GM12891 (cell line): ENCODE data around the gene KRT6B.
"Not testable (repeated sequence)": the region's sequence is repeated elsewhere in the genome, so short reads cannot be mapped to it uniquely, and the experiment has no call there.

Source experiments
- DNase-seq: peaks from one replicate; pipeline ENCODE4 v3.0.0; 2011; ENCODE audit warnings: low spot score; ENCODE audit not compliant: insufficient read length
- FAIRE-seq: peaks from 2 replicates; lab custom pipeline; 2011; peaks lifted over from hg19 to GRCh38; lab: Jason Lieb, UNC
- PAX5 ChIP-seq: IDR thresholded peaks from 2 replicates; pipeline ENCODE4 v1.6.1; 2011; ENCODE audit warnings: low read length, moderate library complexity, mild to moderate bottlenecking; ENCODE audit not compliant: insufficient read depth, severe bottlenecking
- POLR2A ChIP-seq: IDR thresholded peaks from 2 replicates; pipeline ENCODE4 v1.6.1; 2011; ENCODE audit warnings: low read depth, low read length, control low read depth
- POLR2AphosphoS5 ChIP-seq: IDR thresholded peaks from 2 replicates; pipeline ENCODE4 v1.6.1; 2011; ENCODE audit warnings: low read depth, low read length, control low read depth
- POU2F2 ChIP-seq: IDR thresholded peaks from 2 replicates; pipeline ENCODE4 v1.6.1; 2011; ENCODE audit warnings: low read depth, mild to moderate bottlenecking, control low read depth, low read length, moderate library complexity
- SPI1 ChIP-seq: IDR thresholded peaks from 2 replicates; pipeline ENCODE4 v1.6.1; 2011; ENCODE audit warnings: low read depth, low read length, control low read depth
- TAF1 ChIP-seq: IDR thresholded peaks from 2 replicates; pipeline ENCODE4 v1.6.1; 2011; ENCODE audit warnings: low read depth, low read length, control low read depth

The KRT6B gene

DNA sequence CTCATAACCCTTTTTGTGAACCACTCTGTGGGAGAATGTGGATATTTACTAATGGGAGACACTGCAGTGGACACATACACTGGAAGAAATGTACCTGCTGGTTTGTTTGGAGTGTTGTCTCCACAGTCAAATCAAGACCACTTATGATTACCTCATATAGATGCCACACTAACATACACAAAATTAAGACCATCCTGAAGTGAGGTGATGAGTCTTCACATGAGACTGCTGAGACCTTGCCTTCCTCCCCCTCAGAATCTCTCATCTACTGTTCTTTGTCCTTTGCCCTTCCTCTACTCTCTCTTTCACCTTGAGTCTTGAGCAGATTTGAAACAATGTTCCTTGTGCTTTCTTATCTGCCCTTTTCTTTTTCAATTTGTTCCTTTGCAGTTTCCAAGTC, 36.8 kb upstream of the KRT6B start:
- FAIRE-seq (no peak), DNase-seq (no peak)
- TF ChIP-seq POU2F2 (no peak), POLR2AphosphoS5 (no peak), PAX5 (no peak), POLR2A (no peak), SPI1 (no peak), TAF1 (no peak)

DNA sequence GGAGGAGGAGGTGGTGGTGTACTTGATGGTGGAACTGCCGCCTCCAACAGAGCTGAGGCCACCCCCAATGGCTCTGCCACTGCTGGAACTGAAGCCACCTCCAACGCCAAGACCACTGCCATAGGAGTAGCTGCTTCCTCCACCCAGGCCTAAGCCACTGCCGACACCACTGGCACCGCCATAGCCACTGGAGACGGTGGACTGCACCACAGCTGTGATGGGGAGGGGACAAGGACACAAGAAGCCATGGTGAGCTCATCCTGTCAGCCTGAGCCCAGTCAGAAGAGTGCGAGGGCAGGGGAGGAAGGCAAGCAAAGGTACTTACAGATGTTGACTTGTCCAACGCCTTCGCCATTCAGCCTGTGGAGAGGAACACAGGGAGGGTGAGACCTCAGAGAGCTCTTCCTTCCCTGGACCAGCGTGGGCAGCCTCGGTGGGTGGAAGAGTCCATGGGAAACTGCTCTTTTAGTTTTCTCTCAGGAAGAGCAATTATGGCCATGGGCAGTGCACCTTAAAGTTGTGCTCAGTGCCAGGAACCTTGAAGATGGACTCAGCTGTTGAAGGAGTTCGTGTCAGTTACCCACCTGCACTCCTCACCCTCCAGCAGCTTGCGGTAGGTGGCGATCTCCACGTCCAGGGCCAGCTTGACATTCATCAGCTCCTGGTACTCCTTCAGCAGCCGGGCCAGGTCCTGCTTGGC, 35.9 kb upstream of the KRT6B start:
- DNase-seq, FAIRE-seq: not testable (repeated sequence)

DNA sequence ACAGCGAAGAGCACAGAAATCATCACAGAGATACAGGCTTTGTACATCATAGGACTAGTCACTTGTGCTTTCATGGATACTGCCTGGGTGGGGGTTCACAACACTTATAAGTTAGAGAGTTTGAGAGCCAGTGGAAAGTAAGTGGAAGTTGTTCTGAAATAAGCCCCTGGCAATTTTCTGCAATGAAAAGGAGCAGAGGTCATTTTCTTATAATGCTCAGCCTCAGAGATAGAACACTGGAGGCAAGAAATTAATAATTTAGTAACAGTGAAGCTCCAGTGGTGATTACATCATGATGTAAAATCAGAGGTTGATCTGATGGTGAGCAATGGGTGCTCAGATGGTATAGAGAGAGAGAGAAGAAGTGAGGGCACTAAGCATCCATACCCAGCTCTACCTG, 35.3 kb upstream of the KRT6B start:
- no peak for TF ChIP-seq SPI1
- TF ChIP-seq POLR2AphosphoS5: no peak
- TF ChIP-seq POLR2A: no peak
- no peak for TF ChIP-seq TAF1
- TF ChIP-seq PAX5: no peak
- TF ChIP-seq POU2F2: no peak
- DNase-seq (no peak), FAIRE-seq (no peak)

DNA sequence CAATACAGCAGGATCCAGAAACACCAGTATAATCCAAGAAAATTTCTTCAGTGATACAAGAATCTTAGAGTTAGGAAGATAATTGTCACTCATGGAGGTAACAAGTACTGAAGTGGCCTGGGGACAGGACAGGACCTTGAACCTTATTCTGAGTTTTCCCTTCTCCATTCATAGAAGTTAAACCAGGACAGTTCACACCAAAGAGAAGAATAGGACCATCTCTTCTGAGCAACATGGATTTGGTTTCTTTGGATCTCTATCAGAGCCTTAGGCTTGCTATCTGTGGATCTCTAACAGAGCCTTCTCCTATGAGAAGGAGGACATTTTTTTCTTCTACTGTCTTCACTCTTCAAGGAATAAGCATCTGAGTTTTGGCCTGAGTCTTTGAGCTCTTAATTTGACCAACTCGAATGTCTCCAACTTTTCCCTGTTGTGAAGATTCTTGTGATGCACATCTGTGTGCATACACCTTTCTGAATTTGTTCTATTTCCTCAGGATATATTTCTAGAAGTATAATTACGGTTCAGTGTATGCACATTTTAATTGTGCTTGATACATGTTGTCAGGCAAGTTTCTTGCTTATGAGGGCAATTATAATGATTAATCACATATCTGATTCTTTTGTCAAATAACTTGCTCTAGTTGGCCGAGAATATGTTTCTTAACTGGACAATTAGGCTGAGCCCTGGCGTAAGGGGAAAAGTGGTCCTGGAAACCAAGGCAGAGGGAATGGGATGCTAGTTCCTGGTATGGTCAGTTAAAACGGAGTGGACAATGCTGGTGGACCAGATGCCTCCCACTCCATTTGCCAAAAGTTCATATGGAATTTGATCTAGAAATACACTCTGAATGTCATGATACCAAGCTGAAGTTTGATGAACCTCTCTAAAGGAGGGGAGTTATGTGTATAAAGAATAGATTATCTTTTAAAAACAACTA, 34.5 kb upstream of the KRT6B start:
- TF ChIP-seq SPI1: no peak
- TF ChIP-seq POLR2AphosphoS5: no peak
- no peak for TF ChIP-seq POLR2A
- TF ChIP-seq TAF1: no peak
- no peak for TF ChIP-seq PAX5
- no peak for TF ChIP-seq POU2F2
- DNase-seq (no peak), FAIRE-seq (no peak)

DNA sequence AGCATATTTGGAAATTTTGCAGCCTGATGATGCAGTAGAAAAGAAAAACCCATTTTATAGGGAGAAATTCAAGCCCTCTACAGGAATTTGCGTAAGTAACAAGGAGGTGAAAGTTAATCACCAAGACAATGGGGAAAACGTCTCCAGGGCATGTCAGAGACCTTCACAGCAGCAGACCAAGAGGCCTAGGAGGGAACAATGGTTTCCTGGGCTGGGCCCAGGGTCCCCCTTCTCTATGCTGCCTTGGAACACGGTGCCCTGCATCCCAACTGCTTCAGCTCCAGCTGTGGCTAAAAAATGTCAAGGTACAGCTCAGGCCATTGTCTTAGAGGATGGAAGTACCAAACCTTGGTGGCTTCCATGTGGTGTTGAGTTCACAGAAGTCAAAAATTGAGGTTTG, 28.1 kb upstream of the KRT6B start:
- TF ChIP-seq POLR2A (no peak), POU2F2 (no peak), PAX5 (no peak), POLR2AphosphoS5 (no peak), SPI1 (no peak), TAF1 (no peak)
- FAIRE-seq (no peak), DNase-seq (no peak)

GRCh38 chr12:52477651-52478050, 25.7 kb upstream of the KRT6B start:
- DNase-seq: no peak
- FAIRE-seq: no peak
- no peak for TF ChIP-seq SPI1
- TF ChIP-seq TAF1: no peak
- TF ChIP-seq POLR2AphosphoS5: no peak
- TF ChIP-seq POU2F2: no peak
- TF ChIP-seq POLR2A: no peak
- TF ChIP-seq PAX5: no peak

DNA sequence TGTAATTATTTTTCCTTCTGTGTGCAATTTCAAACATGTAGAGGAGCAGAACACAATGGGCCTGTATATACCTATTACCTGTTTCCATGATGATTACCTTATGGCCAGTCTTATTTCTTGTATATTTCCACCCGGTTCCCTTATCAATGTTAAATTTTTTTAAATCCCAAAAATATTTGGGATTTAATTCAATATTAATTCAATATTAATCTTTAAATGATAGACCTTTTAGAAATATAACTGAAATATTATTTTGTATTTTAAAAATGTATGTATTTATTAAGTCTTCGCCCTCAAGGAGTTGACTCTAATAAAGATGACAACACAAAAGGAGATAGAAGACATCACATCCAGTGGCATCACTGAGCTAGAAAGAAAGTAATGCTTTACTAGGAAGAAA, 22.3 kb upstream of the KRT6B start:
- FAIRE-seq: no peak
- TF ChIP-seq SPI1 (no peak), POU2F2 (no peak), TAF1 (no peak), PAX5 (no peak), POLR2AphosphoS5 (no peak), POLR2A (no peak)
- DNase-seq: no peak

GRCh38 chr12:52473768-52474167, 21.8 kb upstream of the KRT6B start, which contains the start of gene KRT6C:
KRT6C (minus strand) TSS chr12:52473805; CDS start chr12:52473737, 68 bp downstream.
- TF ChIP-seq TAF1 (no peak), POLR2AphosphoS5 (no peak), POU2F2 (no peak), POLR2A (no peak), SPI1 (no peak)
- no peak for FAIRE-seq

GRCh38 chr12:52469853-52470252, 17.9 kb upstream of the KRT6B start:
- FAIRE-seq: no peak
- TF ChIP-seq SPI1: no peak
- no peak for TF ChIP-seq POLR2AphosphoS5
- TF ChIP-seq POU2F2: no peak
- no peak for TF ChIP-seq POLR2A
- TF ChIP-seq PAX5: no peak
- no peak for TF ChIP-seq TAF1
- DNase-seq: no peak

More at GRCh38 chr12:52473768-52474167, 21.8 kb upstream of the KRT6B start, which contains the start of gene KRT6C:
- DNase-seq: no peak

DNA sequence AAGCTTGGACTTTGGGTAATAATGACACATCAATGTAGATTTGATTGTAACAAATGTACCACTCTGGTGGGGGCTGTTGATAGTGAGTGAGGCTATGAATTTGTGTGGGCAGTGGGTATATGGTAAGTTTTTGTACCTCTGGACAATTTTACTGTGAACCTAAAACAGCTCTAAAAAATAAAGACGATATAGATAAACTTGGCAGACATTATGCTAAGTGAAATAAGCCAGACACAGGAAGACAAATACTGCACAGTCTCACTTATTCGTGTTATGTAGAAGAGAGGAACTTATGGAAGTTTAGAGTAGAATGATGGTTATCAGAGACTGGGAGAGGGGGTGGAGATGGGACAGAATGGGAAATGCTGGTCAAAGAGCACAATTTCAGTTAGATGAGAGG, 13.0 kb upstream of the KRT6B start:
- FAIRE-seq: no peak
- TF ChIP-seq SPI1: no peak
- TF ChIP-seq PAX5: no peak
- no peak for TF ChIP-seq POLR2AphosphoS5
- no peak for TF ChIP-seq POU2F2
- no peak for TF ChIP-seq POLR2A
- no peak for TF ChIP-seq TAF1
- DNase-seq: no peak
